Measurements from ENCODE around the gene GTPBP3. TPM values are rescaled to one million over a fixed set of nuclear protein-coding genes. Genes with fewer than 3 reads are reported as not detected.
A peak's percentile ranks its signal among the peaks of the same experiment; 100 is the strongest.

Gene GTPBP3, protein sequence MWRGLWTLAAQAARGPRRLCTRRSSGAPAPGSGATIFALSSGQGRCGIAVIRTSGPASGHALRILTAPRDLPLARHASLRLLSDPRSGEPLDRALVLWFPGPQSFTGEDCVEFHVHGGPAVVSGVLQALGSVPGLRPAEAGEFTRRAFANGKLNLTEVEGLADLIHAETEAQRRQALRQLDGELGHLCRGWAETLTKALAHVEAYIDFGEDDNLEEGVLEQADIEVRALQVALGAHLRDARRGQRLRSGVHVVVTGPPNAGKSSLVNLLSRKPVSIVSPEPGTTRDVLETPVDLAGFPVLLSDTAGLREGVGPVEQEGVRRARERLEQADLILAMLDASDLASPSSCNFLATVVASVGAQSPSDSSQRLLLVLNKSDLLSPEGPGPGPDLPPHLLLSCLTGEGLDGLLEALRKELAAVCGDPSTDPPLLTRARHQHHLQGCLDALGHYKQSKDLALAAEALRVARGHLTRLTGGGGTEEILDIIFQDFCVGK
- total RNA-seq (2014; rRNA removed; shearing (Covaris generic)) (11.4 and 14.8 TPM in 2 replicates), polyA plus RNA-seq (2016; fragmentation: Nextera tagmentation; extraction: Ambion mirVana) (7.6 and 7.9 TPM in 2 replicates)

DNA sequence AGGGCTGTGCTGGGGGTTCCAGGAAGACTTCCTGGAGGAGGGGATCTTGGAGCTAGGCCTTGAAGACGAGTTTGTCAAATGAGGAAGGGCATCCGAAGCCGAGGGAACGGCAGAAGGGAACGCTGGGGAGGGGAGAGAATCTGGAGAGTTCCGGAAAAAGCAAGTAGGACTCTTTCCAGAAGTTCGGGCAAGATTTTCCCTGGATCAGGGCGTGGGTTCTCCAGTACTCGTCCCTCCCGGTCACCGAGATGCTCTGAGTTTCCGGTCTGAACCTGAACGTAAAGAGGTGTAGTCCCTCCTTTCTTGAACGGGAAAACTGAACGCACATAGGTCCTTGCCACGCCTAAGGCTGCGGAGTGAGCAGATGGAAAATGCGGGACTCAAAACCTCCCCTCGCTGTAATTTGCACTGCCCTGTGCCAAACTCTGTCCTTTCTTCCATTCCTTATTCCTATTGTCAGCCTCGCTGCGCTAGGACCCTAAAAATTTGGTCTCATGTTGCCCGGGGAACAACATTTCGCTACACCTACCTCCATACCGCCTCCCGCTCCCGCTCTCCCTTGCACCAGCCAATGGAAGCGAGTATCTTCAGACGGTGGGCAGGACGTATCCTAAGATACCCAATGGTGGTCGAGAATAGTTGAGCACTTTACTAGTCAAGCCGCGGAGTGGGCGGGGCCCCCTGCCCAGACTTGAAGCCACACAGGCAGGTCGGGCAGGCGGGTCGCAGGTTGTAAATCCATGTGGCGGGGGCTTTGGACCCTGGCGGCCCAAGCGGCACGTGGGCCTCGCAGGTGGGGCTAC is at the start of gene GTPBP3:
Gene GTPBP3 (plus strand): TSS at position 682 of the 803 bp plus-strand sequence. CDS start 59 bp downstream, at position 741.
- Histone ChIP-seq H3K4me3 (peak within 1 kb of the TSS; percentile 89), H3K4me1 (ENCODE audit: insufficient read depth) (peaks cover 7% of the 10 kb centered on the region; the same call in 1 of the 2 replicates), H3K27ac (peak within 1 kb of the TSS; percentile 75), H3K4me2 (ENCODE audit: unreplicated experiment) (peak within 1 kb of the TSS; percentile 91), H3K79me2 (ENCODE audit: insufficient read depth) (no peaks in the 10 kb centered on the region), H2AFZ (peak within 1 kb of the TSS; percentile 96), H3K9ac (peak within 1 kb of the TSS; percentile 82), H3K9me3 (ENCODE audit: low read depth) (no peaks in the 10 kb centered on the region), H3K9me2 (ENCODE audit: insufficient read depth) (no peaks in the 10 kb centered on the region), H3K36me3 (ENCODE audit: low read depth) (no peaks in the 10 kb centered on the region), H3F3A (ENCODE audit: insufficient read depth) (peaks cover 11% of the 10 kb centered on the region; the same call in 1 of the 2 replicates), H3K27me3 (replicated peaks; ENCODE audit: insufficient read depth) (no peaks in the 10 kb centered on the region), H4K20me1 (ENCODE audit: insufficient read depth) (no peaks in the 10 kb centered on the region)
- in situ Hi-C loops (cut with MboI), result no loop called here
- peak; percentile 99 for DNase-seq
- 1% methylated on average over 41 of the region's 41 CpGs for WGBS, 2 experiments (ENCODE audit: low coverage in 1 of 2, low lambda C conversion rate in 2 of 2, missing lambda C conversion rate in 2 of 2)
- no peak for TF ChIP-seq EZH2 (IDR thresholded peaks at IDR 0.05; ENCODE audit: insufficient read depth, poor library complexity, severe bottlenecking)
- TF ChIP-seq EZH2phosphoT487 (IDR thresholded peaks at IDR 0.05; ENCODE audit: insufficient read depth, low read depth), result no peak

DNA sequence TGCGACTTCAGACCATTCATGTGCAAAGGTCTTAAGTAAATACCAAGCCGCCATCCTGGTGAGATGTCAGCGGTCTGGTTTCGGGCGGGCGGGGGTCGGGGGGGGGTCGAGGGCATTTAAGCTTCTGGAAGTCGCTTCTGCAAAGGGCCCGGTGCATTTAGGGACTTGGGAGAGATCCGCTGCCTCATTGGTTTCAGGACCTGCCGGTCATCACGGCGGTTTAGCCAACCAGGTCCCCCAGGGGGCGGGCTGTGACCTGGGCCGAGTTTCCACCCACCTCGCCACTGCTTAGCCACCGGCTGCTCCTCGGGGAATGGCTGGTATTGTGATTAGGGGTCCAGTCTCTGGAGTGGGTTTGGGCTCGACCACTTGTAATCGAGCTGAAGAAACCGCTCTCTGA is 47.9 kb upstream of the GTPBP3 start:
- H2AFZ ChIP-seq, result no peak overlapping the region
- H3K27ac ChIP-seq, result no peak overlapping the region
- no peak overlapping the region for H3K4me3 ChIP-seq
- H3K9me3 ChIP-seq (ENCODE audit: low read depth), result no peaks in the 10 kb centered on the region
- no peaks in the 10 kb centered on the region for H3K36me3 ChIP-seq (ENCODE audit: low read depth)
- TF ChIP-seq EZH2 (IDR thresholded peaks at IDR 0.05; ENCODE audit: insufficient read depth, poor library complexity, severe bottlenecking), result no peak
- no peak for TF ChIP-seq EZH2phosphoT487 (IDR thresholded peaks at IDR 0.05; ENCODE audit: insufficient read depth, low read depth)
- no peaks in the 10 kb centered on the region for H3K27me3 ChIP-seq (replicated peaks; ENCODE audit: insufficient read depth)
- no peak overlapping the region for H3K9ac ChIP-seq
- no peaks in the 10 kb centered on the region for H3K9me2 ChIP-seq (ENCODE audit: insufficient read depth)
- 15 to 29% methylated on average over 12 to 22 of the region's 22 CpGs for WGBS, 2 experiments (ENCODE audit: low coverage in 1 of 2, low lambda C conversion rate in 2 of 2, missing lambda C conversion rate in 2 of 2)
- in situ Hi-C loops (cut with MboI), result no loop called here
- H3K79me2 ChIP-seq (ENCODE audit: insufficient read depth), result no peaks in the 10 kb centered on the region
- no peaks in the 10 kb centered on the region for H3F3A ChIP-seq (ENCODE audit: insufficient read depth)
- DNase-seq, result peak; percentile 85
- H3K4me1 ChIP-seq (ENCODE audit: insufficient read depth), result no peaks in the 10 kb centered on the region
- no peak overlapping the region for H3K4me2 ChIP-seq (ENCODE audit: unreplicated experiment)
- no peaks in the 10 kb centered on the region for H4K20me1 ChIP-seq (ENCODE audit: insufficient read depth)

DNA sequence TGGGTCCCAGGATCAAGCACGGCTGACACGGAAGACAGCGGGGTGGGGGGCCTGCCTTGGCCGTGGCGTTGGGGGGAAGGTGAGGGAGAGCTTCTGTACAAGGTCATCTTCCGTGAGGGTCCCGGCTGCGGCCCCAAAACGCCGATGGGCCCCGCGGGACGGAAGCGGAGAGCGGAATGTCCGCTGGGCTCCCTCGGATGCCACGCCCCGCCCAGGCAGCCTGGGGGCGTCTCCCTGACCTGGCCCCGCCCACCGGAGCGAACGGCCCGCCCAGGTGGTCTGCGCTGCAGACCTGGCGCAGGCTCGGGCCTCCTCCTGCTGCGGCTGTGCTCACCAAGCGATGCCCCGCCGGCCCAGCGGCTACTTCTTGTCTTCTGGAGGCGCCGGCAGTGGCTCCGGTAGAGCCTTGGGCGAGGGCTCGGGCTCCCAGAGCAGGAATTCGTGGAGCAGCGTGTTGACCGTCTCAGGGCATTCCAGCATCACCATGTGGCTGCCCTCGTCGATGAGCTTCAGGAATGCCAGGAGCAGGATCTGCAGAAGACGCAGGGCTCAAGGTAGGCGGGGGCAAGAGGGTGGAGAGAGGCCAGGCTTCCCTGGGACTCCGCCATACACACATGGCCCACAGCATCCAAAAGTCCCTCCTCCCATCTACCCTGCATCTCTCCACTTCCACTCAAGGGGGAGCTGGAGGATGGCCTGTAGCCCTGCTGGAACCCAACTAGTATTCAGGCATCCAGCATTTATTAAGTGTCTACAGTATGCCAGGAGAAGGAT is 44.9 kb upstream of the GTPBP3 start:
- no peaks in the 10 kb centered on the region for H3K4me1 ChIP-seq (ENCODE audit: insufficient read depth)
- TF ChIP-seq EZH2 (IDR thresholded peaks at IDR 0.05; ENCODE audit: insufficient read depth, poor library complexity, severe bottlenecking) (no peak), EZH2phosphoT487 (IDR thresholded peaks at IDR 0.05; ENCODE audit: insufficient read depth, low read depth) (no peak)
- in situ Hi-C loops (cut with MboI), result no loop called here
- no peaks in the 10 kb centered on the region for H3K79me2 ChIP-seq (ENCODE audit: insufficient read depth)
- no peaks in the 10 kb centered on the region for H3K9me2 ChIP-seq (ENCODE audit: insufficient read depth)
- no peaks in the 10 kb centered on the region for H3K27me3 ChIP-seq (replicated peaks; ENCODE audit: insufficient read depth)
- H3K9me3 ChIP-seq (ENCODE audit: low read depth), result no peaks in the 10 kb centered on the region
- H2AFZ ChIP-seq, result peak overlapping the region; percentile 99
- peak overlapping the region; percentile 64 for H3K9ac ChIP-seq
- peak overlapping the region; percentile 83 for H3K4me3 ChIP-seq
- H3K4me2 ChIP-seq (ENCODE audit: unreplicated experiment), result peak overlapping the region; percentile 83
- 7 to 11% methylated on average over 22 to 35 of the region's 46 CpGs for WGBS, 2 experiments (ENCODE audit: low coverage in 1 of 2, low lambda C conversion rate in 2 of 2, missing lambda C conversion rate in 2 of 2)
- no peaks in the 10 kb centered on the region for H3K36me3 ChIP-seq (ENCODE audit: low read depth)
- DNase-seq, result peak; percentile 92
- peak overlapping the region; percentile 37 for H3K27ac ChIP-seq
- peaks cover 6% of the 10 kb centered on the region; the same call in 1 of the 2 replicates for H3F3A ChIP-seq (ENCODE audit: insufficient read depth)
- H4K20me1 ChIP-seq (ENCODE audit: insufficient read depth), result no peaks in the 10 kb centered on the region

Data from GM23248 (cell line).